Body of pancreas (tissue), 4 donors: ENCODE results near the gene NOXA1.

Experiments used
- POLR2A ChIP-seq, 3 donors: fragments of 450-650 bp; IDR thresholded peaks; one replicate each; pipeline ENCODE4 v1.6.1; 2016; ENCODE audit warnings: antibody characterized with exemption in 3 of 3, mild to moderate bottlenecking in 2 of 3
- TF ChIP-seq, protein P1 (sequence below), 7 experiments: fragments of 450-650 bp in 4 of 7; fragments of 200-600 bp in 3 of 7; sonication (generic) in 3 of 7; IDR thresholded peaks; one replicate each; pipeline ENCODE4 v1.5.1; 2016 to 2019; ENCODE audit warnings: antibody characterized with exemption in 7 of 7

DNA sequence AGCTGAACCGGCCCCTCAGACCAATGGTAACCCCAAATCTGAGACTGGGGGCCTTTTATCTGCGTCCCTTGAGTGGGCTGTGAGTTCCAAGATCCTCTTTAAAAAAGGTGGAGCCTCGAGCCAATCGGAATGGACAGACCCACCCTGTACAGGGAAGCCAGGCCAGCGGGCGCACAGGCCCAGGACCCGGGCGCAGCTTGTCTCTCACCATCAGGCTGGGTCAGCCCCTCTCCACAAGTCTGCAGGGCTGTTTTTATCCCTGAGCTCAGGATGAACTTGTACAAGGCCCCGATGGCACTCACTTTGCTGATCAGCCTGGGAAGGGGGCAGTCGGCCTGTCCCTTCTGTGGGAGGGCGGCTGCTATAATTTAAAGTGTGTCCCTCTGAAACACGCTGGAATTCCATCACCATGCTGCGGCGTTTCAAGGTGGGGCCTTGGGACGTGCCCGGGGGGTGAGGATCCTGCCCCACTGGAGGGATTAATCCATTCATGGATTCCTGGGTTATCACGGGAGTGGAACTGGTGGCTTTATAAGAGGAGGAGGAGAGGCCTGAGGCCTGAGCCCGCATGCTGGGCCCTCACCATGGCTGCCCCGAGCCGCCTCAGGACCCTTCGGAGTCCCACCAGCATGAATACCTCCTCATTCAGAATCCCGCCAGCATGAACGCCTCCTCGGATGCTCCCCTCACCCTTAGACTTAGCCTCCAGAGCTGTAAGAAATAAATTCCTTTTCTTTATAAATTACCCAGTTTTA is 14.4 kb upstream of the NOXA1 start:
- TF ChIP-seq POLR2A (IDR thresholded peaks at IDR 0.05) = no peak
- TF ChIP-seq, protein P1, sequence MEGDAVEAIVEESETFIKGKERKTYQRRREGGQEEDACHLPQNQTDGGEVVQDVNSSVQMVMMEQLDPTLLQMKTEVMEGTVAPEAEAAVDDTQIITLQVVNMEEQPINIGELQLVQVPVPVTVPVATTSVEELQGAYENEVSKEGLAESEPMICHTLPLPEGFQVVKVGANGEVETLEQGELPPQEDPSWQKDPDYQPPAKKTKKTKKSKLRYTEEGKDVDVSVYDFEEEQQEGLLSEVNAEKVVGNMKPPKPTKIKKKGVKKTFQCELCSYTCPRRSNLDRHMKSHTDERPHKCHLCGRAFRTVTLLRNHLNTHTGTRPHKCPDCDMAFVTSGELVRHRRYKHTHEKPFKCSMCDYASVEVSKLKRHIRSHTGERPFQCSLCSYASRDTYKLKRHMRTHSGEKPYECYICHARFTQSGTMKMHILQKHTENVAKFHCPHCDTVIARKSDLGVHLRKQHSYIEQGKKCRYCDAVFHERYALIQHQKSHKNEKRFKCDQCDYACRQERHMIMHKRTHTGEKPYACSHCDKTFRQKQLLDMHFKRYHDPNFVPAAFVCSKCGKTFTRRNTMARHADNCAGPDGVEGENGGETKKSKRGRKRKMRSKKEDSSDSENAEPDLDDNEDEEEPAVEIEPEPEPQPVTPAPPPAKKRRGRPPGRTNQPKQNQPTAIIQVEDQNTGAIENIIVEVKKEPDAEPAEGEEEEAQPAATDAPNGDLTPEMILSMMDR (IDR thresholded peaks at IDR 0.05) = no peak
